ENCODE measurements around the gene APRT.
"Not testable (repeated sequence)": the region's sequence is repeated elsewhere in the genome, so short reads cannot be mapped to it uniquely, and the experiment has no call there.

Gene APRT

DNA sequence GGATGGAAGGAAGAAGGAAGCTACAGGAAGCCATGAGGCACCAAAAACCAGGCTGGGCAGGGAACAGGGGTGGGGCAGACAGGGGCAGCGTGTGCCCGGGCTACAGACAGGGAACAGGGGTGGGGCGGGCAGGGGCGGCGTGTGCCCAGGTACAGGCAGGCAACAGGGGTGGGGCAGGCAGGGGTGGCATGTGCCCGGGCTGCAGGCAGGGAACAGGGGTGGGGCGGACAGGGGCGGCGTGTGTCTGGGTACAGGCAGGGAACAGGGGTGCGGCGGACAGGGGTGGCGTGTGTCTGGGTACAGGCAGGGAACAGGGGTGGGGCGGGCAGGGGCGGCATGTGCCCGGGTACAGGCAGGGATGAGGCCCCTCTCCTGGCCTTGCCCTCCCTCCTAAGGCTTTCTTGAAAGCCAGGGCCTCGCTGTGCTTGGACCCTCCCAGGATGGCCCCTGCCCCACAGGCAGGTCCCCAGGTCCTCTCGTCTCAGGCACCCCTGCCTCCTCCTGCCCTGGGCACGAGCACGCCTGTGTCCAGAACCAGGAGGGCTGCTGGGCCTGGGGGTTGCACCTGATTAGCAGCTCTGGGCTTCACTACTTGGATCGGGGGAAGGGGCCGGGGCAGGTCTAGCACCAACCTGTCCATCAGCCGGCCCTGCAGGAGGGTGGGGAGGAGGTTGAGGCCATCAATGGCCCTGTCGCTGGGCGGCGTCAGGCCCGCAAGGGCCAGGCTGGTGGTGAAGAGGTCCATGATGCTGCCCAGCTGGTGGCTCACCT lies 14.5 kb upstream of the APRT start:
- Histone ChIP-seq H3K27ac (ENCODE audit: low read depth, low read length) (no peak overlapping the region), H3K36me3 (ENCODE audit: control insufficient read depth, insufficient read depth, low read length) (peaks cover 17% of the 10 kb centered on the region), H3K4me3 (ENCODE audit: low read length) (no peak overlapping the region), H3K4me1 (ENCODE audit: control insufficient read depth, insufficient read depth, low read length) (no peaks in the 10 kb centered on the region), H3K27me3 (ENCODE audit: control insufficient read depth, insufficient read depth, low read length) (no peaks in the 10 kb centered on the region), H3K9ac (ENCODE audit: low read length) (no peak overlapping the region)

DNA sequence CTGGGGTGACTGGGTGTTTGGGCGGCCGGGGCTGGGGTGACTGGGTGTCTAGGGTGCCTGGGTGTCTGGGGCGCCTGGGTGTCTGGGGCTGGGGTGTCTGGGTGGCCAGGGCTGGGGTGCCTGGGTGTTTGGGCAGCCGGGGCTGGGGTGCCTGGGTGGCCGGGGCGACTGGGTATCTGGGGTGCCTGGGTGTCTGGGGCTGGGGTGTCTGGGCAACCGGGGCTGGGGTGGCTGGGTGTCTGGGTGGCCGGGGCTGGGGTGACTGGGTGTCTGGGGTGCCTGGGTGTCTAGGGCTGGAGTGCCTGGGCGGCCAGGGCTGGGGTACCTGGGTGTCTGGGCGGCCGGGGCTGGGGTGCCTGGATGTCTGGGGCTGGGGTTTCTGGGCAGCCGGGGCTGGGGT lies 13.4 kb upstream of the APRT start:
- no peaks in the 10 kb centered on the region for H3K4me1 ChIP-seq (ENCODE audit: control insufficient read depth, insufficient read depth, low read length)
- H3K4me3 ChIP-seq (ENCODE audit: low read length), result no peak overlapping the region
- peaks cover 17% of the 10 kb centered on the region for H3K36me3 ChIP-seq (ENCODE audit: control insufficient read depth, insufficient read depth, low read length)
- no peaks in the 10 kb centered on the region for H3K27me3 ChIP-seq (ENCODE audit: control insufficient read depth, insufficient read depth, low read length)
- H3K27ac ChIP-seq (ENCODE audit: low read depth, low read length), result no peak overlapping the region
- no peak overlapping the region for H3K9ac ChIP-seq (ENCODE audit: low read length)

DNA sequence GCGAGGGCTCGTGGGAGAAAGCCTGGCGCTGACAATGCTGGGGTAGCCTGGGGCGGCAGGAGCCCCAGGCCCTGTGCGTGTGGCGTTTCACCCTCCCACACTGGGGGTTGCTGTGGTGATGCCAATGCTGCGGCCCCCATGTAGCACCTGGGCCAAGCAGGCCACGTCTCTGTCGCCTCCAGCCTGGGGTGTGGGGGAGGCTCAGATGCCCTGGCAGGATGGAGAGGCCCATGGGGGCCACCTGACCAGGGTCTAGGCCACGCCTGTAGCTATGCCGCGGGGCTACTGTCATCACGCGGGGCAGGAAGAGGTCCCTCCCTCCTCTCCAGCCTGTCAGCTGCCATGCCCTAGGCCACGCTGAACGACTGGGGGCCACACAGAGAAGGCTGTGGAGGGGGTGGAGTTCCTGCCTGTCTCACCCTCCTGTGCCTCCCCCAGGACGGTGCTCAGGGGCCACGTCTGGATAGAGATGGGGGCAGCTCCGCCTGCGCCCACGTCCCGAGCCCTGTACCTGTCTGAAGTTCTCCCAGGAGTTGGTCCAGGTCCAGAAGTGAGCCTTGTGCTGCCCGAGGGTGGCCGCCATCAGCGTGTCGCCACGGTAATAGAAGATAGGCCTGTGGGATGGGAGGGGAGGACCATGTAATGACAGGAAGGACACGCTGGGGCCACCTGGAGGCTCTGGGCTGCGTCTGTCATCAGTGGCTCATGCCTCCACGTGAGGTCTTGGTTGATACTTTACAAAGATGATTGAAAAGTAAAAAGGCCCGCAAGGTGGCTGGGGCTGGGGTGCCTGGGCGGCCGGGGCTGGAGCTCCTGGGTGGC lies 12.7 kb upstream of the APRT start:
- H3K4me3 ChIP-seq (ENCODE audit: low read length), result no peak overlapping the region
- H3K36me3 ChIP-seq (ENCODE audit: control insufficient read depth, insufficient read depth, low read length), result peaks cover 17% of the 10 kb centered on the region
- H3K27ac ChIP-seq (ENCODE audit: low read depth, low read length), result no peak overlapping the region
- H3K4me1 ChIP-seq (ENCODE audit: control insufficient read depth, insufficient read depth, low read length), result no peaks in the 10 kb centered on the region
- H3K9ac ChIP-seq (ENCODE audit: low read length), result no peak overlapping the region
- no peaks in the 10 kb centered on the region for H3K27me3 ChIP-seq (ENCODE audit: control insufficient read depth, insufficient read depth, low read length)

DNA sequence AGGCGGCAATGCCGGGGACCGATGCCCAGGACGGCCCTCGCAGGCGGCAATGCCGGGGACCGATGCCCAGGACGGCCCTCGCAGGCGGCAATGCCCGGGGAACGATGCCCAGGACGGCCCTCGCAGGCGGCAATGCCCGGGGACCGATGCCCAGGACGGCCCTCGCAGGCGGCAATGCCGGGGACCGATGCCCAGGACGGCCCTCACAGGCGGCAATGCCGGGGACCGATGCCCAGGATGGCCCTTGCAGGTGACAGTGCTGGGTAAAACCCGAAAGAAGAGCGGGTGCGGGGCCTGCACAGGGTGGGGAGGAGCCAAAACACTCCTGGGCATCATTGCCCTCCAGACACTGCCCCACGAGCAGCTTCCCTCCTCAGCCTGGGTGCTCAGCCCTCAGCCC lies 11.9 kb upstream of the APRT start:
- H3K9ac ChIP-seq (ENCODE audit: low read length); H3K27ac ChIP-seq (ENCODE audit: low read depth, low read length); H3K4me3 ChIP-seq (ENCODE audit: low read length); H3K27me3 ChIP-seq (ENCODE audit: control insufficient read depth, insufficient read depth, low read length); H3K4me1 ChIP-seq (ENCODE audit: control insufficient read depth, insufficient read depth, low read length): not testable (repeated sequence)
- peaks cover 17% of the 10 kb centered on the region for H3K36me3 ChIP-seq (ENCODE audit: control insufficient read depth, insufficient read depth, low read length)

DNA sequence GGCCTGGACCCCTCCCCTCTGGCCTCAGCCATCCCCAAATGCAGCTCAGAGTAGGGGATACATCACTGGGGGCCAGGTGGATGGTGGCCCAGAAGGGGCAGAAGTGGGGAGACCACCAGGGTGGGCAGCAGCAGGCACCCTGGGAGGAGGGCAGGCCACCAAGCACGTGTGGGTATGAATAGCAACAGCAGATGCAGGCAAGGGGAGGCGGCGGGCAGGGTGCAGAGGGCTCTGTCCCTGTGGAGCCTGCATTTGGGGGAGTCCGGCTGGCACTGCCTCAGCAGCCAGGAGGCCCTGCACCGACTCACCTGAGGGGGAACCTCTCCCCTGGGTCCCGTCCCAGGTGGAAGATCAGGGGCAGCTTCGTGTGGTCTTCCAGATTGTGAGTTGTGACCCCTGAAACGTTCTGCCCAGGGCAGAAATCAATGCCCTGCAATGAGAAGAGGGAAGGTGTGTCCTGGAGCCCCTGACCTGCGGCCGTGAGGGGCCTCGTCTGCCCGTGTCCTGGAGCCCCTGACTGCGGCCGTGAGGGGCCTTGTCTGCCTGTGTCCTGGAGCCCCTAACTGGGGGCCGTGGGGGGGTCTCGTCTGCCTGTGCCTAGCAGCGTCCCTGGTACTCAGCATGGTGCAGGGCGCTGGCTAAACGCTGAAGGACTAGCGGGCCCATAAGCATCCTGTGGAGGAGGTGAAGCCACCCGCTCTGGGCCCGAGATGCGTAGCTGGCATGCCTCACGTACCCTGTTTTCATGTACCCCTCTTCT lies 10.7 kb upstream of the APRT start:
- Histone ChIP-seq H3K4me3 (ENCODE audit: low read length) (no peak overlapping the region), H3K36me3 (ENCODE audit: control insufficient read depth, insufficient read depth, low read length) (peaks cover 14% of the 10 kb centered on the region), H3K27ac (ENCODE audit: low read depth, low read length) (no peak overlapping the region), H3K9ac (ENCODE audit: low read length) (no peak overlapping the region), H3K27me3 (ENCODE audit: control insufficient read depth, insufficient read depth, low read length) (no peaks in the 10 kb centered on the region), H3K4me1 (ENCODE audit: control insufficient read depth, insufficient read depth, low read length) (no peaks in the 10 kb centered on the region)

DNA sequence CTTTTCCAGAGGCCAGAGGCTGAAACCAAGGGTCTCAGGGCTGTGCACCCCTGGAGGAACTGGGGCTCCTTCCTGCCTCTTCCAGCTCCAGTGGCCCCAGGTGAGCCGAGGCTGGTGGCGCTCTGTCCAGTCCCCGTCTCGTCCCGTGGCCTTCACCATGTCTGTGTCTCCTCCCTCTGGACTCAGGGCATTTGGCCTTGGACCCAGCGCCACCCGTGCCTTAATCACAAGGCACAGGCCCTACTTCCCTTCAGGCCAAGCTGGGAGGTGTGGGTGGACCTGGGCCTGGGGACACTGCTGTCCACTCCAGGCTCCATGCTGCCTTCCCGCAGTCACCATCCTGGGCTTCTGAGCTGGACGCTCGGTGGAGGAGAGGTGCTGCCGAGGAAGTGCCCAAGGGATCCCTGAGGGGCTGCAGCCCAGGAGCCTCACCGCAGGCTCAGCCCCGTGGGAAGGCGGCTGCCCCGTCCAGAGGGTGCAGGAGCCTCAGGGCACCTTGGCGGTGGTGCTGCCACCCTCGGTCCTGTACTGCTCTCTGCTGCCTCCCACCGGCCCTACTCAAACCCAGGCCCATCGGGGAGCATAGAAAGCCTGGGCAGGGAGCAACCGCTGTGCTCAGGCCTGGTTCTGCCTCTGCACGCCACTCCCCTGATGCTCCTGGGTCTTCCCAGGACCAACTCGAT lies 9.6 kb upstream of the APRT start:
- Histone ChIP-seq H3K27ac (ENCODE audit: low read depth, low read length) (no peak overlapping the region), H3K36me3 (ENCODE audit: control insufficient read depth, insufficient read depth, low read length) (peaks cover 14% of the 10 kb centered on the region), H3K4me1 (ENCODE audit: control insufficient read depth, insufficient read depth, low read length) (no peaks in the 10 kb centered on the region)

DNA sequence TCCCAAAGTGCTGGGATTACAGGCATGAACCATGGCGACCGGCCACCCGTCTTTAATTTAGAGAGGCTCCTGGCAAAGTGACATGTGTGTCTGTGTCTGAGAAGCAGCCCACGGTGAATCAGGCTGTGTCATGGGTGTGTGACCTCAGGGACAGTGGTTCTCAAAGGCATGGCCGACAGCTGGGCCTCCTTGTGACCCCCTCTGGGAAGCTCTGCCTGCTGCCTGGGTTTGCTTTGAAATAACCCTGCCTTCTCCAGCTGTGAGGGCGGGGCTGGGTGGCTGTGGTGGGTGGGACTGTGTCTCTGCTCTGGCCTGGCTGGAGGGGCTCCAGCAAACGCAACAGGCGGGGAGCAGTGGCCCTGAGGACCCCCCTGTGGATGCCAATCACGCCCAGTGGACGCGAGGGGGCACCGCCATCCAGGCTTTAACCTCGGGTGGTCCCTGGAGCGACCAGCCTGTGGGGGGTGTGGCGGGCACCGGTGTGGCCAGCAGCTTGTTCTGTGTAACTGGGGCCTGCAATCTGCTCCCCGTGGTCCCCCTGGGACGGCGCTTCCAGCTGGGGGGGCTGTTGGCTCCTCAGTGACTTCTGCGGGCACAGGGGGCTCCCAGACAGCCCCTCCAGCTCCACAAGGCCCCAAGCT lies 8.8 kb upstream of the APRT start:
- Histone ChIP-seq H3K4me3 (ENCODE audit: low read length) (no peak overlapping the region), H3K9ac (ENCODE audit: low read length) (no peak overlapping the region), H3K27ac (ENCODE audit: low read depth, low read length) (no peak overlapping the region), H3K27me3 (ENCODE audit: control insufficient read depth, insufficient read depth, low read length) (no peaks in the 10 kb centered on the region), H3K4me1 (ENCODE audit: control insufficient read depth, insufficient read depth, low read length) (no peaks in the 10 kb centered on the region), H3K36me3 (ENCODE audit: control insufficient read depth, insufficient read depth, low read length) (peaks cover 14% of the 10 kb centered on the region)

More for the DNA sequence above, 9.6 kb upstream of the APRT start:
- Histone ChIP-seq H3K4me3 (ENCODE audit: low read length) (no peak overlapping the region), H3K9ac (ENCODE audit: low read length) (no peak overlapping the region), H3K27me3 (ENCODE audit: control insufficient read depth, insufficient read depth, low read length) (no peaks in the 10 kb centered on the region)

DNA sequence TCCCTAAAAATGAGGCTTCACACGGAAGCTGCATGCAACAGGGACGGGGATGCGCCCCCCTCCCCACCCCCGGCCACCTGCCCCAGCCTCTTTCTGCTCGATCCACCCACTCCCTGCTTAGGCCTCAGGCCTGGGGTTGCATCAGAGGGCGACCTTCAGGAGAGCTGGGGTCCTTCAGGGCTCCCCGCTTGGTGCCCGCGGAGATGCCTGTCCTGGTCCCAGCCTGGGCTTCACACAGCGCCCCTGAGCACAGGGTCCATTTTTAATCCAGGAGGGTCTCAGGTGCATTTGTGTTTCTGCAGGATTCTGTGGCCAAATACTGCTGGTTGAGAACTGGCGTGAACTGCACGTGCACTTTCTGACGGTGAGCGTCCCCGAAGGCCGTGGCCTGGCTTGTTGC lies 7.4 kb upstream of the APRT start:
- no peak overlapping the region for H3K4me3 ChIP-seq (ENCODE audit: low read length)
- no peaks in the 10 kb centered on the region for H3K27me3 ChIP-seq (ENCODE audit: control insufficient read depth, insufficient read depth, low read length)
- H3K27ac ChIP-seq (ENCODE audit: low read depth, low read length), result no peak overlapping the region
- H3K36me3 ChIP-seq (ENCODE audit: control insufficient read depth, insufficient read depth, low read length), result peaks cover 14% of the 10 kb centered on the region
- H3K9ac ChIP-seq (ENCODE audit: low read length), result no peak overlapping the region
- no peaks in the 10 kb centered on the region for H3K4me1 ChIP-seq (ENCODE audit: control insufficient read depth, insufficient read depth, low read length)

DNA sequence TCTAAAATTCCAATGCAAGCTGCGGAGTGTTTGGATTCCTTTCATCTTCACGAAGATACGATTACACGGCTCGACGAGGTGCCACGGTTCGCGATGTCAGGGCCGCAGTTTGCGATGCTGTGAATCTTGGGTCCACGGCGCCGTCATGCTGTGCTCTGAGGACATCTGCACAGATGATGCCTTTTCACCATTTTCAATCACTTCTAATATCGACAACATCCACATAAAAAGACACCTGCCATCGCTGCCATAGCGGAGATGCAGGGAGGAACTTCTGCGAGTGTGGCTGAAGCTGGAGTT lies 6.8 kb upstream of the APRT start:
- Histone ChIP-seq H3K27me3 (ENCODE audit: control insufficient read depth, insufficient read depth, low read length) (no peaks in the 10 kb centered on the region), H3K27ac (ENCODE audit: low read depth, low read length) (no peak overlapping the region), H3K4me1 (ENCODE audit: control insufficient read depth, insufficient read depth, low read length) (no peaks in the 10 kb centered on the region), H3K9ac (ENCODE audit: low read length) (no peak overlapping the region), H3K4me3 (ENCODE audit: low read length) (no peak overlapping the region), H3K36me3 (ENCODE audit: control insufficient read depth, insufficient read depth, low read length) (peaks cover 14% of the 10 kb centered on the region)

DNA sequence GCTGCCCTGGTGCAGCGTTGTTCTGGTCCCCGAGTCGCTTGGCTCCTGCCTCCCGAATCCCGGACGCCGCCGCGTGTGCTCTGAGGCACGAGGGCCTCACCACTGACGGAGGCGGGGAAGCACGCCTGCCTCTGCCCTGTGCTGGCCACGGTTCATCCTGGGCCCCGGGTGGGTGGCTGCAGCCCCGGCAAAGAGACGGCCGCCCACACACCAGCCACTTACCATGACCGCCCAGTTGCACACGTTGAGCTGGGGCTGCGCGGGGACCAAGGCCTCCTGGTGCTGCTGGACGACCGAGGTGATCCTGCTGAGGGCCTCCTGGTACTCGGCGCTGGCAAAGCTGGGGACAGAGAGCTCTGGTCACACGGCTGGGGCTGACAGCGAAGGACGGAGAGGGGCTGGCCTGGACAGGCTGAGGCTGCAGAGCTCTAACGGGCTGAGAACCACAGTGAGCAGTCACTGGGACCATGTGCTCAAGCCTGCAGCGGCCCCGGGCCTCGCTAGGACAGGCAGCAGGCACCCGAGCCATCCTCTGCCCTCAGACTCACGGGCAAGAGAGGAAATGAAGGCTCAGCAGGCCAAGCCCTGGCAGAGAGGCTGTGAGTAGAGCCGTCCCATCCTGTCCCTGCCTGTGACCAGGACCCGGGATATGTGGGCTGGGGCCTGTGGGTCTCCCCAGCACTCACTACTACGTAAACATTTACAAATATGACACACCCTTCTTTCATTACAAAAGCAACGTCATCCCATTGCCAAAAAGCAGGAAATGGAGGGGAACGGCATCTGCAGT lies 6.3 kb upstream of the APRT start:
- no peak overlapping the region for H3K27ac ChIP-seq (ENCODE audit: low read depth, low read length)
- no peaks in the 10 kb centered on the region for H3K4me1 ChIP-seq (ENCODE audit: control insufficient read depth, insufficient read depth, low read length)
- peaks cover 12% of the 10 kb centered on the region for H3K36me3 ChIP-seq (ENCODE audit: control insufficient read depth, insufficient read depth, low read length)
- H3K9ac ChIP-seq (ENCODE audit: low read length), result no peak overlapping the region
- H3K4me3 ChIP-seq (ENCODE audit: low read length), result no peak overlapping the region
- H3K27me3 ChIP-seq (ENCODE audit: control insufficient read depth, insufficient read depth, low read length), result no peaks in the 10 kb centered on the region

DNA sequence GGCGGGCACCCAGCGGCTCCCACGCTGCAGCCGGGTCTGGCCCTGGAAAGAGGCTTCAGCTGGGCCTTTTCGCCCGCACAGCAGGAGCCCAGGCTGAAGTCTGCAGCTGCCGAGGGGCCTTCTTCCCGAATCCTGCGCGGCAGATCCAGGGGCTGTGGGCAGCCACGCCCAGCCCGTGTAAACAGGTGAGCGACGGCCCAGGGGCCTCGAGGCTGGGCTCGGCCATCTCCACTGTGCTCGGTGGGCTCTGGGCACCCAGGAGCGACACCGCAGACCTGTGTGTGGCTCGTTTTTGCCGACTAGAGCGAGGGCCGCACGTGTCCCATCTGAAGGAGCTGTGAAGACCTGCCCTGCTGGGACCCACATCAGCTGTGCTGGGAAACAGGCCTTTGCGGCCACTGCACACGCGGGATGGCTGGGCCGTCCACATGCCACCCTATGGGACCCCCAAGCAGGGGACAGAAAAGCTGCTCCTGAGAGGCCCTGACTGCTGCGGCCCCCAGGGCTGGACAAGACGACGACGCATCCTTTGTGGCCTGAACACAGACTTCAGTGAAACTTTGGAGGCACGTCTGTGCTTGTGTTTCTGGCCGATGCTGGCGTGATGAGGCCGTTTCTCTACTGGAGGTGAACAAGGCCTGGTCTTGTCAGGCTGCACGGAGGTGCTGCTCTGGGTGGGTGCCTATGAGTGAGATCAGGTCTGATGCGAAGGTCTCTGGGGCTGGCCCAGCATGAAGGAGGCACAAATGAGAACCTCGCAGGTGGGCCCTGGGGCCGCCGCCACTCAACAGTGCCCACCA lies 5.2 kb upstream of the APRT start:
- no peaks in the 10 kb centered on the region for H3K4me1 ChIP-seq (ENCODE audit: control insufficient read depth, insufficient read depth, low read length)
- H3K4me3 ChIP-seq (ENCODE audit: low read length), result no peak overlapping the region
- H3K9ac ChIP-seq (ENCODE audit: low read length), result no peak overlapping the region
- H3K27ac ChIP-seq (ENCODE audit: low read depth, low read length), result no peak overlapping the region
- H3K27me3 ChIP-seq (ENCODE audit: control insufficient read depth, insufficient read depth, low read length), result no peaks in the 10 kb centered on the region
- peaks cover 4% of the 10 kb centered on the region for H3K36me3 ChIP-seq (ENCODE audit: control insufficient read depth, insufficient read depth, low read length)
